Measurements from ENCODE around the gene TNFRSF13B.
"Not testable (repeated sequence)": the region's sequence is repeated elsewhere in the genome, so short reads cannot be mapped to it uniquely, and the experiment has no call there.

TNFRSF13B gene

GRCh38 chr17:16986391-16986790 is 14.5 kb upstream of the TNFRSF13B start:
- no peak for DNase-seq (ENCODE audit: low read depth)

DNA sequence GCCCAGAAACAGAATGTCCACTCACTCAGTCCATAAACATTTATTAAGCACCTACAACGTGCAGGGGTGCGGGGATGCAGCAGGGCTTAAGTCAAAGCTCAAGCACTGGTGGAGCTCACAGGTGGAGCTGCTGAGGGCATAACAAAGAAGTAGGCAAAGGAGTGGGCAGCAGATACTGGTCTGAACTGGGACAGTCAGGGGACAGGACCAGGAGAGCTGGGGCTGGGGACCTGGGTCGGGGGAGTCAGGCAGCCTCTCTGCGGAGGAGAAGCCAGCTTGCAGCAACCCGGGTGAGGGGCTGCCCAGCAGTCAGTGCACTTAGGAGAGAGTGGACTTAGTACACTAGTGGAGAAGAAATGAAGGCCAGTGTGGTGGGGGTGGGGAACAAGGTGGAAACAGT is 10.0 kb upstream of the TNFRSF13B start:
- no peak for DNase-seq (ENCODE audit: low read depth)

DNA sequence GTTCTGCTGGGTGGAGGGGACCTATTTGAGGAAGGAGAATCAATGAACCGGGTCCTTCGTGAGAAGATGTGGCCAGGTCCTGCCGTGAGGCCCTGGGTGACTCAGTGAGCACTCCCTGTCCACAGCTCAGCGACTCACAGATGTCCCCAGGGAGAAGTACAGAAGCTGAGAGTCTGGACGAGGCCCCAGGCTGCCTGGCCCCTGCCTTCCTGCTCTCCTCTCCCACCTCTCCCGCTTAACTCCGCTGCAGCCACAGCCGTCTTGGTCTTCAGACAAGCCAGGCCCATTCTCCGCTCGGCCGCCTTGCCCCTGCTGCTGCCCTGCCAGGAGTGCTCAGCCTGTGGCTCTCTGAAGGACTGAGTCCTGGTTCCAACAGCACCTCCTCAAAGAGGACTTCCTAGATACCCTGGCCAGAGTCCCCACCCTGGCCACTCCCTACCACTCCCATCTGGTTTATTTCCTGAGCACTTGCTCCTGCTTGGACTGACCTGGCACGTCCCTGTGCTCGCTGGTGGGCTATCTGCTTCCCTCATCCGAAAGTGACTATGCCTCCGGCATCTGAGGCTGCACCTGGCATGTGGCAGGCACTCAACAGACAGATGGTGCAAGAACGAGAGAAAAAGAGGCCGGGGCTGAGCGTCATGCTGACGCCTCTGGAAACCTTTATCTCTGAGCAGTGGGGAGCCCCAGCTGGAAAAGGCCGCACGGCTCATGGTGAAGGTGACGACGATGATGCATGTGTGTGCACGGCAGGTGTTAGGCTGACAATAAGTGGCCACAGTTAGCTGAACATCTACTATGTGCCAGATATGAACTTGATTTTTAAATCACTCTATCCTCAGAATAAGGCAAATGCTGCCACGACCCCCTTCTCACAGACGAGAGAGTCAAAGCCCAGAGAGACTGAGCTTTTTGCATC is 9.2 kb upstream of the TNFRSF13B start:
- DNase-seq (ENCODE audit: low read depth) = no peak

DNA sequence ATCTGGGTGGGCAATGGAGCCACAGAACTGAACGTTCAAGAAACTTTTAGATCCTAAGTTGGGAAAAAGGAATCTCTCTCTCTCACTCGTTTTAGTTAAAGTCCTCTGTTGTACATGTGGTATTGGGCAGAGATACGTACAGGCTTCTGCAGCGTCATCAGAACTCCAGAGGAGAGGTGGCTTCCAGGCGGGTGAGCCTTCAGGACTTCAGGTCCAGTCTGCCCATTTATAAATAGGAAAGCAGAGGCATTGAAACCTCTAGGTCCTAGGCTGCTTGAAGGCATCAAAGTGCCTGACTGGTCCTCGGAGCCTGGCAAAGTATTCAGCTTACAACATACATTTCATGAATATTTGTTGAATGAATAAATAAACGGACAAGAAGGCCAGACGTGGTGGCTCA is 8.1 kb upstream of the TNFRSF13B start:
- DNase-seq (ENCODE audit: low read depth) = no peak

DNA sequence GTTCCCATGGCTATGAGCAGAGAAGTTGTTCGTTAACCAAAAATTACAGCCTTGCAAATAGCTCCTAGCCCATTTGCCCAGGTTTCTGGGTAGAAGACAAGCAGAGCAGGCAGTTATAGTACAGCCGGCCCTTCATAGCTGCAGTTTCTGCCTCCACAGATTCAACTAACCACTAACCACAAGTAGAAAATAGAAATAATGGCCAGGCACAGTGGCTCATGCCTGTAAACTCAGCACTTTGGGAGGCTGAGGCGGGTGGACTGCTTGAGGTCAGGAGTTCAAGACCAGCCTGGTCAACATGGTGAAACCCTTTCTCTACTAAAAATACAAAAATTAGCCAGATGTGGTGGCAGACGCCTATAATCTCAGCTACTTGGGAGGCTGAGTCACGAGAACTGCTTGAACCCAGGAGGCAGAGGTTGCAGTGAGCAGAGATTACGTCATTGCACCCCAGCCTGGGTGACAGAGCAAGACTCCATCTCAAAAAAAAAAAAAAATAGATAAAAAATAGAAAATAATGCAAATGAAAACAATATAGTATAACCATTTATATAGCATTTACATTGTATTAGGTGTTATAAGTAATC is 7.4 kb upstream of the TNFRSF13B start:
- DNase-seq (ENCODE audit: low read depth) = not testable (repeated sequence)

DNA sequence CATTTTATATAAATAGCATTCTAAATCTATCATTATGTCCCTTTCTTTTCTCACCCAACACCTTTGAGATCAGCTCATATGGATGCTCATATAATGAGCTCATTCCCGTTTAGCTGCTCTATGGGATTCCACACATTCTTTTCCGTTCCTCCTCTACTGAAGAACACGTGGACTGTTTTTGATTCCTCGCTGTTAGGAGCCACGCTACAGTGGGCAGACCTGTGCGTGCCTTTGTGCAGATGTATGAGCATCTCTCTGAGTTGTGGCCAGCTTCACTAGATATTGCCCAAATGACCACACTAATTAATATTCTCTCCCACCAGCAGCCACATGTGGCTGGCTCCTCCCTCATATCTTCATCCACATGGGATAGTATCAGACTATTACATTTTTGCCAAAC is 6.0 kb upstream of the TNFRSF13B start:
- no peak for DNase-seq (ENCODE audit: low read depth)

- DNase-seq (ENCODE audit: low read depth) = no peak
Observed at GRCh38 chr17:16976725-16977550, 5.0 kb upstream of the TNFRSF13B start.

- no peak for DNase-seq (ENCODE audit: low read depth)
Observed at GRCh38 chr17:16975744-16976625, 4.1 kb upstream of the TNFRSF13B start.

GRCh38 chr17:16975277-16975651 is 3.3 kb upstream of the TNFRSF13B start:
- no peak for DNase-seq (ENCODE audit: low read depth)

GRCh38 chr17:16974569-16975276 is 2.8 kb upstream of the TNFRSF13B start:
- DNase-seq (ENCODE audit: low read depth) = no peak

- no peak for DNase-seq (ENCODE audit: low read depth)
Observed at GRCh38 chr17:16973760-16974540, 2.0 kb upstream of the TNFRSF13B start.

DNA sequence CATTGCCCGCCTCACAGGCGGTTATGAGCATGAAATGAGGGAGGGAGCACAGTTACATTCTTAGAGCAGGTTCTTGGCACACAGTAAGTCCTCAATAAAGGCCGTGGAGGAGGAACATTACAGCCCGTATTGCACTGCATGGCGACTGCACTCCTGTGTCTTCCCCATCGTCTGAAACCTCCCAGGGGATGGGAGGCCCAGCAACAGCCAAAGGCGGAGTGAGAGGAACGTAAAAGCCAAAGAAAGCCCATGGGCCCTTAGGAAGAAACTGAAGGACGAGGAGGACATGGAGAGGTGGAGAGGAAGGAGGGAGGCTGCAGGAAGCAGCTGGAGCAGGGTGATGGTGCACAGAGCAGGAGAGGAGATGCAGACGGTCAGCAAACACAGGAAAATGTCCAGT is 1.1 kb upstream of the TNFRSF13B start:
- DNase-seq (ENCODE audit: low read depth) = not testable (repeated sequence)

DNA sequence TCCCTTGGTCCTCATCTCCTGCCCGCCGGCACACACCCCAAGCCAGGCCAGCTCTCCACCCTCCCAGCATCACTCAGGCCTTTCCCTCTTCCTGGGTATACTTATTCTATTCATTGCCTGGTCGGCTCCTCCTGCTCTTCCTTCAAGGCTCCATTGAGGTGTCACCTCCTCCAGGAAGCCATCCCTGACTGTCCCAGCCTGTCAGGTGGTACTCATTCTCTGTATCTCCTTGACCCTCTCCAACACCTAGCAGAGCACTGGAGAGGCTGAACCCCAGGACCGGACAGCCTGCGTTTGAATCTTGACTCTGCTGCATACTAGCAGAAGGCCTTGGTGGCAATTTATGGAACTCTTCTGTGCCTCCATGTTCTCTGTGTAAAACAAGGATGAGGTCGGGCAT is 428 bp upstream of the TNFRSF13B start:
- DNase-seq (ENCODE audit: low read depth) = no peak

GRCh38 chr17:16969931-16970906 is 1.7 kb downstream of the TNFRSF13B start:
- no peak for DNase-seq (ENCODE audit: low read depth)

DNA sequence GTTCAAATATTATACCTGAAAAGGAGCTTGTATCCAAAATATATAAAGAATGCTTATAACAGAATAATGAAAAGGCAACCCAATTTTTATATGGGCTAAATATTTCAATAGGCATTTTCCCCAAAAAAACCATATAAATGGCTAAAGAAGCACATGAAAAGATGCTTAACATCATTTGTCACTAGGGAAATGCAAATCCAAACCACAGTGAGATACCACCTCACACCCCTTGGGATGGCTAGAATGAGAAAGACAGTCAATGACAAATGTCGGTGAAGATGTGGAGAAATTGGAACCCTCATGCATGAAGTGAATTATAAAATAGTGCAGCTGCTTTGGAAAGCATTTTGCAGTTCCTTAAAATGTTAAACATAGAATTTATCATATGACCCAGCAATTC is 3.1 kb downstream of the TNFRSF13B start:
- DNase-seq (ENCODE audit: low read depth) = no peak

DNA sequence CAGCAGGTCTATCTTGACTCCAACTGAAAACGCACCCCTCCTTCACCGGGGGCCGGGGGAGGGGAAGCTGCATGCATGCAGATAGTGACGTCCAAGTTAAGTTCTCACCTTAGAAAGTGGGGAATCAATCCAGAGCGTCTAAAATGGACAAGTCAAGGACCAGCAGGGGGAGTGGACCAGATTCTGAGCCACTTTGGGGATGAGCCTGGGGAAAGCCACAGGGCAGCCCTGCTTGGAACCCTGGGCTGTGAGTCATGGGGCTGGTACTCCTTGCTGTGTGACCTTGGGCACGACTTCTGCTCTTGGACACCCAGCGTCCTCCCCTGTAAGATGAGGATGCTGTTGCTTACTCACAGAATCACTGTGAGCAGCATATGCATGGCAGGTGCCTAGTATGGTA is 9.1 kb downstream of the TNFRSF13B start:
- no peak for DNase-seq (ENCODE audit: low read depth)

GRCh38 chr17:16961792-16962191 is 10.1 kb downstream of the TNFRSF13B start:
- no peak for DNase-seq (ENCODE audit: low read depth)

- not testable (repeated sequence) for DNase-seq (ENCODE audit: low read depth)
Observed at GRCh38 chr17:16961022-16961421, 10.9 kb downstream of the TNFRSF13B start.

- not testable (repeated sequence) for DNase-seq (ENCODE audit: low read depth)
Observed at GRCh38 chr17:16955011-16955410, 16.9 kb downstream of the TNFRSF13B start.
